Measurements from ENCODE around the gene UCKL1. TPM values are rescaled to one million over a fixed set of nuclear protein-coding genes. Genes with fewer than 3 reads are reported as not detected.
A peak's percentile ranks its signal among the peaks of the same experiment; 100 is the strongest.

The UCKL1 gene
- total RNA-seq, 2 experiments from 2014 or later, result 31.5 to 32.6 TPM

GRCh38 chr20:63900413-63900812 lies 55.8 kb downstream of the UCKL1 start:
- intact Hi-C loops (cut with micrococcal nuclease), result no loop called here

GRCh38 chr20:63898882-63899558 lies 57.2 kb downstream of the UCKL1 start:
- Mint-ChIP-seq H3K36me3 (ENCODE audit: low read depth) (peaks cover 36% of the 10 kb centered on the region), H3K9me3 (no peaks in the 10 kb centered on the region), H3K4me1 (ENCODE audit: low read depth) (peaks cover 51% of the 10 kb centered on the region), H3K4me3 (no peak overlapping the region), H3K27me3 (no peaks in the 10 kb centered on the region), H3K27ac (peak overlapping the region; percentile 48)
- POLR2A ChIA-PET, result no interaction called here
- intact Hi-C loops (cut with micrococcal nuclease), result no loop called here
- no peak for TF ChIP-seq CTCF (IDR thresholded peaks at IDR 0.05)
- CTCF ChIA-PET, result interaction anchor here (2.8 kb wide), 1 partner anchor 75 kb away, joined by 9 read pairs; no protein-coding TSS in a partner anchor
- ATAC-seq (no peak), DNase-seq (peak; percentile 35)

More at GRCh38 chr20:63900413-63900812, 55.8 kb downstream of the UCKL1 start:
- DNase-seq, result no peak
- no peak for ATAC-seq
- peaks cover 53% of the 10 kb centered on the region for H3K4me1 Mint-ChIP-seq (ENCODE audit: low read depth)
- POLR2A ChIA-PET, result no interaction called here
- H3K36me3 Mint-ChIP-seq (ENCODE audit: low read depth), result peaks cover 40% of the 10 kb centered on the region
- no peaks in the 10 kb centered on the region for H3K27me3 Mint-ChIP-seq
- no peak overlapping the region for H3K4me3 Mint-ChIP-seq
- no peak overlapping the region for H3K27ac Mint-ChIP-seq
- CTCF ChIA-PET, result interaction anchor here (1.3 to 2.8 kb wide), 2 partner anchors 9 to 73 kb away, joined by 5 to 9 read pairs; no protein-coding TSS in a partner anchor
- no peak for TF ChIP-seq CTCF (IDR thresholded peaks at IDR 0.05)
- no peaks in the 10 kb centered on the region for H3K9me3 Mint-ChIP-seq

- H3K9me3 Mint-ChIP-seq, result no peaks in the 10 kb centered on the region
- ATAC-seq (no peak), DNase-seq (no peak)
- H3K4me1 Mint-ChIP-seq (ENCODE audit: low read depth), result peaks cover 51% of the 10 kb centered on the region
- ChIA-PET CTCF (interaction anchor here (2.8 kb wide), 1 partner anchor 75 kb away, joined by 9 read pairs; no protein-coding TSS in a partner anchor), POLR2A (no interaction called here)
- intact Hi-C loops (cut with micrococcal nuclease), result no loop called here
- H3K4me3 Mint-ChIP-seq, result no peak overlapping the region
- no peak for TF ChIP-seq CTCF (IDR thresholded peaks at IDR 0.05)
- H3K36me3 Mint-ChIP-seq (ENCODE audit: low read depth), result peaks cover 35% of the 10 kb centered on the region
- H3K27me3 Mint-ChIP-seq, result no peaks in the 10 kb centered on the region
- peak overlapping the region; percentile 75 for H3K27ac Mint-ChIP-seq
Observed at GRCh38 chr20:63897978-63898561, 58.1 kb downstream of the UCKL1 start.

- no peaks in the 10 kb centered on the region for H3K9me3 Mint-ChIP-seq
- H3K4me3 Mint-ChIP-seq, result peak overlapping the region; percentile 88
- DNase-seq, result peak; percentile 54
- H3K27ac Mint-ChIP-seq, result peak overlapping the region; percentile 95
- H3K27me3 Mint-ChIP-seq, result no peaks in the 10 kb centered on the region
- ChIA-PET CTCF (interaction anchor here (0.8 to 1.4 kb wide), 5 partner anchors 9 to 399 kb away, joined by 3 to 5 read pairs (median 4); partner anchors contain the start of gene TPD52L2), POLR2A (interaction anchor here (1.0 to 3.9 kb wide), 5 partner anchors 8 to 349 kb away, joined by 3 to 25 read pairs (median 4); partner anchors contain the start of gene TPD52L2)
- peaks cover 29% of the 10 kb centered on the region for H3K36me3 Mint-ChIP-seq (ENCODE audit: low read depth)
- intact Hi-C loops (cut with micrococcal nuclease), result no loop called here
- no peak for TF ChIP-seq CTCF (IDR thresholded peaks at IDR 0.05)
- ATAC-seq, result peak; percentile 17
- peaks cover 42% of the 10 kb centered on the region for H3K4me1 Mint-ChIP-seq (ENCODE audit: low read depth)
Observed at GRCh38 chr20:63896264-63897105, 59.7 kb downstream of the UCKL1 start.
